Fibroblast of mammary gland (primary cell): Measurements from ENCODE around the gene RAB40B.

Source experiments
- DNase-seq: peaks from one replicate; pipeline ENCODE4 v3.0.0-alpha.2; 2010; ENCODE audit warnings: low read depth
- H3K4me3 ChIP-seq: 2 replicates; pipeline ENCODE4 v1.5.1; 2011; ENCODE audit warnings: low read depth, mild to moderate bottlenecking, low read length, moderate library complexity; ENCODE audit not compliant: control insufficient read depth
- TF ChIP-seq, protein P1 (sequence below): conservative IDR thresholded peaks from 2 replicates; pipeline ENCODE4 v1.5.1; 2011; ENCODE audit warnings: low read depth, low read length, inconsistent platforms; ENCODE audit not compliant: control insufficient read depth, insufficient read depth

The RAB40B gene

DNA sequence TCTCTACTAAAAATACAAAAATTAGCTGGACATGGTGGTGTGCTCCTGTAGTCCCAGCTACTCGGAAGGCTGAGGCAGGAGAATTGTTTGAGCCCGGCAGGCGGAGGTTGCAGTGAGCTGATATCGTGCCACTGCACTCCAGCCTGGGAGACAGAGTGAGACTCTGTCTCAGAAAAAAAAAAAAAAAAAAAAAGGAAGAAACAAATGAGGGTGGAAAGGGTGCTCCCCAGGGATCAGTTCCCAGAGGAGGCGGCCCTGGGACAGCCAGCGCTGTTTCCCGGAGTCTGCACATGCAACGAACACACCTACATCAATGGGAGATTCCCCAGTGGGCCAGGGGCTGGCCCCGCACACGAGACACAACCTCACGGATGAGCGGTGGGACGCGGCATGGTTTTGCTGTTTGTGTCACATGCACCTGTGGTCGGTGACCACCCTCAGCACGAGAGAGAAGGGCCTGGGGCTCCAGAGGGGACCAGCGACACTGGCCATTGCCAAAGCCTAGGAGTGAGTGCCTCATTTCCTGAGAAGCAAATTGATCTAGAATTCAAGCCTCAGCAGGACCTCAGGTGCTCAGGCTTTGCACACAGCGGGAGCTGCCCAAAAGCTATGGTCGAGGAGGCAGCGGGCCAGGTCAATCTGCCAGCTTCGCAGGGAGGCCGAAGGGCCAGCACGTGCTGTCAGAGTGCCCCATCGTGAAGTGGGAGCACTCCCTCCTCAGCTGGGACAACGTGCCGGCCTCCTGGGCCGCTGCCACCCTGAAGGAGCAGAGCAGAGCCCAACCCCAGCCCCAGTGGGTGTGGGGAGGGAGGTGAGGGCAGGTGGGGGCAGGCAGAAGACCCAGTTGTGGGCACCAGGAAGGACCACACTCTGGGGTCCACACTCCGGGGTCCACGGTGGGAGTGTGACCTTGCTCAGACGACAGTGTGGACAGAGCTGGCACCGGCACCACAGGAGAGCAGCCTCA, 36.5 kb downstream of the RAB40B start:
- no peak for DNase-seq
- no peak overlapping the region for H3K4me3 ChIP-seq
- TF ChIP-seq, protein P1, sequence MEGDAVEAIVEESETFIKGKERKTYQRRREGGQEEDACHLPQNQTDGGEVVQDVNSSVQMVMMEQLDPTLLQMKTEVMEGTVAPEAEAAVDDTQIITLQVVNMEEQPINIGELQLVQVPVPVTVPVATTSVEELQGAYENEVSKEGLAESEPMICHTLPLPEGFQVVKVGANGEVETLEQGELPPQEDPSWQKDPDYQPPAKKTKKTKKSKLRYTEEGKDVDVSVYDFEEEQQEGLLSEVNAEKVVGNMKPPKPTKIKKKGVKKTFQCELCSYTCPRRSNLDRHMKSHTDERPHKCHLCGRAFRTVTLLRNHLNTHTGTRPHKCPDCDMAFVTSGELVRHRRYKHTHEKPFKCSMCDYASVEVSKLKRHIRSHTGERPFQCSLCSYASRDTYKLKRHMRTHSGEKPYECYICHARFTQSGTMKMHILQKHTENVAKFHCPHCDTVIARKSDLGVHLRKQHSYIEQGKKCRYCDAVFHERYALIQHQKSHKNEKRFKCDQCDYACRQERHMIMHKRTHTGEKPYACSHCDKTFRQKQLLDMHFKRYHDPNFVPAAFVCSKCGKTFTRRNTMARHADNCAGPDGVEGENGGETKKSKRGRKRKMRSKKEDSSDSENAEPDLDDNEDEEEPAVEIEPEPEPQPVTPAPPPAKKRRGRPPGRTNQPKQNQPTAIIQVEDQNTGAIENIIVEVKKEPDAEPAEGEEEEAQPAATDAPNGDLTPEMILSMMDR: no peak

DNA sequence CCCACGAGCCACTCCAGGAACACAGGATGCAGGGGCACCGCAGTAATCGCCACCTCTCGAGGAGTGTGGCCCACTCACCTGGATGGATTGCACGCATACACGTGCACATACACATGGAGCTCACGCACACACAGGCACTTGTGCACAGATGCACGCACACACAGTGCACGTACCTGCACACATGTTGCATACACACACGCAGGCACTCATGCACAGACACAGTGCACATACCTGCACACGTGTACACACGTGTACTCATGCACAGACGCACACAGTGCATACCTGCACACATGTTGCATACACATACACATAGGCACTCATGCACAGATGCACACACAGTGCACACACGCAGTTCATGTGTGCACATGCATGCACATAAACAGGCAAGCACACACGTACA, 38.6 kb downstream of the RAB40B start:
- TF ChIP-seq, protein P1: no peak
- DNase-seq: no peak
- H3K4me3 ChIP-seq: no peak overlapping the region

DNA sequence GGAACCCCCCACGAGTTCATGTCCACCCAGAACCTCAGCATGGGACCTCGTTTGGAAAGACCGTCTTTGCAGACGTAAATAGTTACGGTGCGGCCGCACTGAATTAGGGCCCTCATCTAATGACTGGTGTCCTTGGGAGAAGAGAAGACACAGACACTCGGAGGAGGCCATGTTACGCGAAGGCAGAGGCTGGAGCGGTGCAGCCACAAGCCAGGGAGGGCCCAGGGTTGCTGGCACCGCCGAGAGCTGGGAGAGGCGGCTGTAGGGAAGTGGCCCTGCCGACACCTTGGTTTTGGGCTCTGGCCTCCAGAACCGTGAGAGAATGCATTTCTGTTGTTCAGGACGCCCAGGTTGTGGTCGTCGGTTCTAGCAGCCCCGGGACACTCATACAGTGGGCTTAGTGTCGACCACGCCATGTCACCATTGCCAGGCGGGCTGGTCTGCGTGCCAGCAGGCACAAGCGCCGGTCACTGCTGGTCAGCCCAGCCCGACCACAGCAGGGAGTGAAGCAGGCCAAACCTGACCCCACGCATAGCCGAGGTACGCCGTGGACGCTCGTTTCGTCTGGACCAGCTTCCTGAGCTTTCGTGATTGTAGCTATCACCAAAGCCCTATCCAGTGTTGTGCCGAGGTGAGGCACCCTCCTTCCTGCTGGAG, 39.6 kb downstream of the RAB40B start:
- H3K4me3 ChIP-seq: no peak overlapping the region
- TF ChIP-seq, protein P1: no peak
- DNase-seq: no peak

DNA sequence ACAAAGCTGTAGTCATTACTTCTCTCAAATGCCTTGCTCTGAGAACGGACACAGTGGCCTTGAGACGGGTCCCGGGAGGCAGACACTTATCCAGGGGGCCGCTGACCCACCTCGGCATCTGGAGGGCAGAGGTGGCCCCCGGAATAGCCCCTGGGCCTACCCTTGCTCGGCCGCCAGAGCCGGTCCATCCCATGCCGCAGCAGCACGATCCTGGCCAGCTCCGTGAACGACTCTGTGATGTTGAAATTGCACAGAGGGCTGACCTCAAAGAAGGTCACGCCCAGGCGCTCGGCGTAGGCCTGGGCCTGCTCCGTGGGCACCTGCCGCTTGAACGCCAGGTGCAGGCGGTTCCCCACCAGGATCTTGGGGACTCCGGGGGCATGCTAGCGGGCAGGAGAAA, 40.2 kb downstream of the RAB40B start:
- TF ChIP-seq, protein P1: no peak
- DNase-seq: no peak
- no peak overlapping the region for H3K4me3 ChIP-seq

DNA sequence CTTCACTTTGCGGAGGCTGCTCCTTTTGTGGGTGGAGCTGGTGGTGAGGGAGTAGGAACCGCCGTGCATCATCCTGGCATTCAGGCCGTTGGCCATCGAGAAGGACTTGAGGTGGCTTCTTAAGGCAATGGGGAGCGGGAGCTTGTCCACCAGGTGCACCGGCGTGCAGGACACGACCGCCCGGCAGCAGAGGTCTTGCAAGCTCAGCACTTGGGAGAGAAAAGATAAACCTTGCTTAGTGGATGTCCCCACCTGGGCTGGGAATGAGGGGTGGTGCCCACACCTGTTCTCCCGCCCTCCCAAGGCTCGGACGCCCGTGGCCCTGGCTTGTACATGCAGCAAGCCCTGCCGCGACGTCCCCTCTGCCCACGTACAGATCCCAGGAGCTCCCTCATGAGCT, 40.6 kb downstream of the RAB40B start:
- no peak overlapping the region for H3K4me3 ChIP-seq
- no peak for DNase-seq
- TF ChIP-seq, protein P1: no peak

DNA sequence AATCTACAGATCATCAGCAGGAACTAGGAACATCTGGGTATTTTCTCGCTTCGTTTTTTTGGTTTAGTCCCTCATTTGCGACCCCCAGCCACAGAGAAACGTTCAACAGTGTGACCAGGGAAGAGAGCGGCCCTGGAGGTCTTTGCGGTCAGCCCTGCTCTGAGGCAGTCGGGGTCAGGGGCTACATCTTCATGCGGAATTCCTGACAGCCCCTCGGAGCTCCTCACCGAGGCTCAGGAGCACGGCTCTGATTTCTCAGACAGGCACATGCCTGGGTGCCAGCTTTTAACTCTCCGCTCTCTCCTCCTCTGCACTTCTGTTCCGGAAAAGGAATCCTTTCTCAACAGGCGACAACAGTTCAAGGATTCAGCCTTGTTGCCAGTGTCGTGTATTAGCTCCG, 42.2 kb downstream of the RAB40B start:
- no peak overlapping the region for H3K4me3 ChIP-seq
- no peak for DNase-seq
- TF ChIP-seq, protein P1: no peak
